GM19238 (cell line): ENCODE measurements around the gene TPH1.

ENCODE experiments used
- DNase-seq: peaks from one replicate; pipeline ENCODE4 v3.0.0; 2011; ENCODE audit warnings: low spot score; ENCODE audit not compliant: insufficient read length

The TPH1 gene

DNA sequence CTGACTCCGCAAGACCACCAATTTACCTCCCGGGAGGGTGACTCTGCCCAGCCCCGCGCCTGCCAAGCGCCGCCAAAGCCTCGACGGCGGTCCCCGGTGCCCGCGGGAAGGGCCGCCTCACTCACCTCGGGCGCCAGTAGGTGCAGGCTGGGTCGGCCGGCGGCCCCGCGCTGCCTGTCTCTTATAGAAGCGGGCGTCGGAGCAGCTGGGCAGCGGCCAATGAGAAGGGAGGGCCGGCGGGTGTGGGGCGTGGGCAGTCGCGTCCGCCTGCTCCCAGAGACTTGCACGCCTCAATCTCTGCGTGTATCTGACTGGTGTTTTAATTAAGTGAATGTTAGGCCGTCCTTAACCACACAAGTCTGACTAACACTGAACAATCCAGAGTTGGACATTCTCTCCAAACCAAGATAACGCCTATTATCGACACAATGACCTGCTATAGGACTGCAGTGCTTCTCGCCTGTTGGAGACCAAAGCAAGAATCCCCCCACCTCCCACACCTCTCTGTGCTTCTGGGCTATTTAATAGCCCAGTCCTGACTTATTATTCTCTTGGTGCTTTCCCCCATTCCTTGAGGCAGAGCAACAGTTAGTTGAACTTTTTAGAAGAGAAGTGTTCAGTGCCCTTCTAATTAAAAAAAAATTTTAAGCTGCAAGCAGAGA lies at the start of gene TPH1:
Gene TPH1 (minus strand): TSS at position 154 of the 662 bp plus-strand sequence. CDS start 5,507 bp downstream, outside the sequence.
- DNase-seq: no peak

- no peak for DNase-seq
Measured at GRCh38 chr11:18093959-18094358, 47.9 kb upstream of the TPH1 start.

DNA sequence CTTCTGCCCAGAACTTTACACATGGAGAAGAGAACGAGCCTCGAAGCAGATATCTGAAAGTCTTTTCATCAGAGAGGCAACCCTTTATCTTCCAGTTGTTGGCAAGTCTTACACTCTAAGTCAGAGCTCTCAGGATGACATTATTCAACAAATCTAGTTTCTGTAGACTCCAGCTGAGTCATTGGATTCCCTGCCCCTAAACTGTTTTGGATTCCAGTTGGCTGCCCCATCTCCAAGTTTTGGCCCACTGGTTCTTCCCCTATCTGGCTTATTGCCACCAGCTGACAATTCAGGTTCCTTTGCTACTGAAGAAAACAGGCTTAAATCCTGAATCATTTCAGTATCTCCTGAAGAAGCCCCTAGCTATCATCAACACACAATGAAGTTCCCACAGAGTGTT lies 45.7 kb upstream of the TPH1 start:
- DNase-seq: no peak

DNA sequence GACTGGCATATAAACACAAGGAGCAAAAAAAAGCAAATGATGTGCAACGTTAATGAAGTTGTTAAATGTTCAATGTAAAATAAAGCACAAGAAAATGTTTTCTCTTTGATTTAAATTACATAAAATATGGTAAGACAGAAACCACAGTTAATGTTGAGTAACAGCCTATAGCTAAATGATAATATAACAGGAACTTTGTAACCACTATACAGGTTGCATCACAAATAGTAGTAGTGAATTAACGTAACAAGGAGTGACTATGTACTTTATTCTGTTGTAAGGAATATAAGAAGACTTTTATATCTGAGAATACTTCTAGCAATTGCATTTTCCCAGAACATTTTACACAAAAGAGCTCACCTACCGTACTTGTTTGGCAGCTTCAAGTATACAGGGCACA lies 42.9 kb upstream of the TPH1 start:
- DNase-seq: no peak

- DNase-seq: no peak
Measured at GRCh38 chr11:18088366-18088765, 42.3 kb upstream of the TPH1 start.

DNA sequence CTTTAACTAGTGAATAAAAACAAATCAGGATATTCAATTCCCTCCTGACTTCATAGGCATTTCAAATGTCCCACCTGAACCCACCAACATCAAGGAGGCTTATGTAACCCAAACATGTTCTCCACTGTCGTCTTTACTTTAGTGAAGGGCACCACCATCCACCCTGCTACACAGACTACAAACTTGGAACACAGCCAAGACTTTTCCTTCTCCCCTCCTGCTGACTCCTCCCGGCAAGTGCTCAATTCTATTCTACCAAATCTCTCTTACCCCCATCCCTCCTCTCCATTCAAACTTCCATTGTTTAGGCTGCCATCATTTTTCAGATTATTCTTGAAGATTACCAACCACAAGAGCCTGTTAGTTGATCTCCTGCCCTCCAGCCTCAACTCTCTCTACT lies 35.5 kb upstream of the TPH1 start:
- no peak for DNase-seq

DNA sequence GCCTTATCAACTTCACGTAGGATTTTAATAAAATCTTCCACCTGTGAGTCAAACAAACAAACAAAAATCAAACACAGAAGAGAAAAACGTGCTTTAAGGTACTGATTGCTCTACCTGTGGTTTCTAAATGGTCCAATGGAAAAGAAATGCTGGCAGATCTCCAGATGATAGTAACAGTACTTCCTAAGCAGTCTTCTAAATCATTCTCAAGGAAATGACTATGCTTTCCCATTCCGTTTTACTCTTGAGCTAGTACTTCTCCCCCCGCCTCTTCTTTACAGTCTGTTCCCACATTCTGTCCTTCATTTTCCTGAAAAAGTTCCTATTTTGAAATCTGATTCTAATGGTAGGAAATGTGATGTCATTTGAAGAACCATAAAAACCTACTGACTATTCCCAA lies 34.4 kb upstream of the TPH1 start:
- no peak for DNase-seq

DNA sequence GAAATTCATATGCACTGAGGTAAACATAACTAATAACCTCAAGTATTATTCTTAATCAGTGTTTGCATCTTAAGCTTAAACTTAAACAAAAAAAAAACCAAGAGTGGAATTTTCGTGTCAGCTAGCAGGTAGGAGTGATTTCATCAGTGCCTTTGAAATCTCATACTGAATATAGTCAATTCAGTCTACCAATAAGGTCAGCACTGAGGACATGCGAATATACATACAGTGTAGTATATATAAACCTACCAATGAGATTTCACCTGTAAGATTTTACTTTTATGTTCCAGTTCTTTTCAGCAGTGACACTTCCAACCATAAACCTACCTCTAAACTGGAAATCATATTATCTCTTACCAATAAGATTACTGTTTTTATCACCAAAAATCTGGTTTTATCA lies 32.8 kb upstream of the TPH1 start:
- DNase-seq: no peak

DNA sequence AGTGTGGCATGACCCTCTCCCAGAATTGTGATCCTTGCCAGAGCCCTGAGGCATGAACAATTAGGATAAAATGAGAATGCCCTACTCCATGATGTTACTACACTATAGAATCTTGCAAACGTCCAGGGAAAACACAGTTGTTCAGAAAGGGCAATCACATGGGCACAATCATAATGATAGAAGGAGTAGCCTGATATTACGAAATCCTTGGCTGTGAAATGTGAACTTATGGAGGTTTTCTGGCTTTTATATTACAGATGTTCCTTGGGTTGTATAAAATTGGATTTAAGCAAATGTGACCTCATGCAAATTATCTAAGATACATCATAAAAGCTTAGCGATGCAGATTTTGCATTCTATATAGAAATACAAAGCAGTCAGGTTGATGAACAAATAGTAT lies 29.4 kb upstream of the TPH1 start:
- no peak for DNase-seq

- no peak for DNase-seq
Measured at GRCh38 chr11:18071098-18071705, 25.1 kb upstream of the TPH1 start.

- no peak for DNase-seq
Measured at GRCh38 chr11:18067372-18067771, 21.3 kb upstream of the TPH1 start.

DNA sequence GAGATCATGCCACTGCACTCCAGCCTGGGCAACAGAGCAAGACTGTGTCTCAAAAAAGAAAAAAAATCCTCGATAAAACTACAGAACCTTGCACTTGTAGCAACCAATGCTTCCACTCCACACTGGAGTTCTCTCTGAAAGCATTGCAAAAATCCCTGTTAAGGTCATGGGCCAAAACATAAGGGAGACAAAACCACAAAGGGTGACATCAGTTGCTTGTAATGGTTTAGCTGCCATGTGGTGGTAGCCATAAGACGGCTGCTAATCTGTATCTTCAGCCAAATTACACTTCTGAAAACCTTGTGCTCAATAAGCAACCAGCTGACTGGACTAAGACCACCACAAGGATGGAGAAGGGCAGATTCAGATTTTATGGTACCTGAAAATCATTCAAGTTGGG lies 20.6 kb upstream of the TPH1 start:
- no peak for DNase-seq

DNA sequence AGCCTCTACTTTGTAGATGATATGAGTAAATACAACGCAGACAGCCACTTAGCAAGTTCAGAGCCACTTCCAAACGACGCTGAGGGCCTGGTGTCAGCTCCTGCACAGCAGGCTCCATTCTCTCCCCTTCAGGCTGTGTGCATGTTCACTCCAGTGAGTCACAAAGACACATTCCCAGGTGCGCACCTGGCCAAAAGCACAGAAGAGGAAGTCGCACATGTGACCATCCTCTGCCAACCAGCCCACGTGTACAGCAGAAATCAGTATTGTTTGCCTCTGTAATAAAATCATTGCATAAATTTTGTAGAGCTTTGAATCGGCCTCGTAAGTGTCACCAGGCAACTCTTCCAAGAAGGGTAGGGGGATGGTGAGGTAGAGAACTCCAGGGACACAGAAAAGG lies 19.5 kb upstream of the TPH1 start:
- no peak for DNase-seq

GRCh38 chr11:18064450-18065054 lies 18.5 kb upstream of the TPH1 start:
- DNase-seq: no peak

GRCh38 chr11:18063862-18064434 lies 17.9 kb upstream of the TPH1 start:
- DNase-seq: no peak

DNA sequence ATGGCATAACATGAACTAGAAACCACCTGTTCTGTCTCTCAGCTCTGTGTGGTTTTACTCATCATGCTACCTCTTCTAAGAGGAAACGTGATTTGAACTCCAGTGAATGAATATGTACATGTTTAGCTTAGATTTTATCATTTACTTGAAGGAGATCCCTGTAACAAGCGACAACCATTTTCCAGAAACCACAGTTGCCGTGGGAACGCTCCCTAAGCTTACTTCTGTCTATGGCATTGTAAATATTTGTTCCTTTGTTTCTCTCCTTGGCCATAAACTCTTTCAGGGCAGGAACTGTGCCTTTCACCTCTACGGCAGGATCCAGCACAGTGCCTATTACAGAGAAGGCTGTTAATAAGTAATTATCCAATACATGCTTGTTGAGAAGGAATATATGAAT lies 17.1 kb upstream of the TPH1 start:
- no peak for DNase-seq

- DNase-seq: no peak
Measured at GRCh38 chr11:18061351-18061750, 15.3 kb upstream of the TPH1 start.

GRCh38 chr11:18056561-18057181 lies 10.6 kb upstream of the TPH1 start:
- no peak for DNase-seq

DNA sequence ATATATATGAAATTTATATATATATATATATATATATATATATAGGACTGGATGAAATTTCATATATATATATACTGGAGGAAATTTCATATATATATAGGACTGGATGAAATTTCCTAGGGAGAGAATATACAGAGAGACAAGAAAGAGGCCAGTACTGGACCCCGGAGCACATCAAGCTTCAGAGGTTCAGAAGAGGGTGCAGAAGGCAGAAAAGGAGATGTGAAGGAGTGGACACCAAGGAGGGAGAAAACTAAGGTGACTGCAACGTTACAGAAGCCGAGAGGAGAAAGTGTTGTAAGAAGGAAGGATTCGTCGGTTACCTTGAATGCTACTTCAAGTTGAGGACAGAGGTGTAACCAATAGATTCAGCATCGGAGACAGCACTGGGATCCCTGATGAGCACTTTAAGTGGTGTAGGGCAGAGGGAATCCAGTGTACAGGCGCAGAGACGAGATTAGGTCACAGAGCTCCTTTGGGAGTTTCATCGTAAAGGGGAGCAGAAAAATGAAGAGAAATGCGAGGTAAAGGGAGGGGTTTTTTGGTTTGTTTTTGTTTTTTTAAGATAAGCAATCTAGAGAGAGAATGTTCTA lies 8.5 kb upstream of the TPH1 start:
- DNase-seq: no peak

- DNase-seq: no peak
Measured at GRCh38 chr11:18050848-18051247, 4.8 kb upstream of the TPH1 start.

DNA sequence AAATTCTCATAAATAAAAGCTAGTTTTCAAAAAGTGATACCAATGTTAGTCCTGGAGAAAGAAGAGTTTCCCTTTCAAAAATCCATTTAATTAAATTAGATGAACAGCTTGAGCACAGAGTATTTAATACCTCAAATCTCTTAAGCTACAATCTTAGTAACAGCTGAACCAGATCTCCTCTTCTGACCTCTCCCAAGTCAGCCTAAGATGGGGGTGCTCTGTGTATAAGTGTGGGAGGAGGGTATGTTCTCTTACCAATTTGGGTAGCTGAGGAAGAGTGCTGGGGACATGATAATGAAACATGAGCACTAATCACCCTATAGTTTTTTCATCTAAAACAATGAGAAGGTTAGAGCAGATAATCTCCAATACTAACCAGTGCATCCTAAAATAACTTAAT lies 9.6 kb downstream of the TPH1 start:
- no peak for DNase-seq

- no peak for DNase-seq
Measured at GRCh38 chr11:18027475-18027874, 18.6 kb downstream of the TPH1 start.
